ENCODE data around the gene IQCB1. TPM values are rescaled to one million over a fixed set of nuclear protein-coding genes. Genes with fewer than 3 reads are reported as not detected.
A peak's percentile ranks its signal among the peaks of the same experiment; 100 is the strongest.
"Not testable (repeated sequence)": the region's sequence is repeated elsewhere in the genome, so short reads cannot be mapped to it uniquely, and the experiment has no call there.

Gene IQCB1
- total and polyA plus RNA-seq, 4 donors = 20.6 to 25.0 (median 22.3) TPM

DNA sequence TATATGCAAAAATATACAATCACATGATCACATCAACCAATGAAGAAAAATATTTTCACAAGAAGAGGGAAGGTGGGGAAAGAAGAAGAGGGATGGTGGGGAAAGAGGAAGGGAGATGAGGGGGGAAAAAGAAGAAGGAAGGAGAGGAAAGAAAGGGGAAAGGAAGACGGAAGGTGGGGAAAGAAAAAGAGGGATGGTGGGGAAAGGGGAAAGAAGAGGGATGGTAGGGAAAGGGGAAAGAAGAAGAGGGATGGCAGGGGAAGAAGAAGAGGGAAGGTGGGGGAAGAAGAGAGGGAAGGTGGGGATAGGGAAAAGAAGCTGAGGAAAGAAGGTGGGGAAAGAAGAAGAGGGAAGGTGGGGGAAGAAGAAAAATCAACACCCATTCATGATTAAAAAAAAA, 82.1 kb downstream of the IQCB1 start:
- 15% methylated on average over 1 of the region's 1 CpG for WGBS (ENCODE audit: insufficient coverage)
- no peak for DNase-seq (ENCODE audit: low read depth in 4 of 6, low spot score in 6 of 6)

DNA sequence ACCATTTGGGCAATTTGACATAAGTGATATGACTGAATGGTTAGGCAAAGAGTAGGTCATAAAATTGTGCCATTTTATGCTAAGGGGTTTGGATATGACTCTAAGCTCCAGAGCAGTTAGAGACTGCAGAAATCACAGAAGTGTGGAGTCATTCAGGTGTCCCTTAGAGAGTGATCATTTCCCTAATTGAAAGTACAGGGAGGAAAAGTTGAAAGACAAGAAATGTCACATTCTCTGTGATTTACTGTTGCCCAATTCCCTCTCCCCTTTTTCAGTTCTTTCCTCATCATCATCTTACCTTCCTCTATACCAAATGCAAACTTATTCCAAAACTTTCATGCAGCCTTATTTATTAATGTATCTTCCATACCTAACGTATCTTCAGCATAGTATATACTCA, 82.6 kb downstream of the IQCB1 start:
- no CpG with 5 or more reads among the region's 1 CpG for WGBS (ENCODE audit: insufficient coverage)

More for the DNA sequence above, 82.1 kb downstream of the IQCB1 start:
- Histone ChIP-seq H3K36me3 (ENCODE audit: control insufficient read depth, insufficient read depth, low read length) (no peaks in the 10 kb centered on the region), H3K27me3 (ENCODE audit: control insufficient read depth, insufficient read depth, low read length) (peaks cover 3% of the 10 kb centered on the region), H3K9me3 (ENCODE audit: control insufficient read depth, insufficient read depth, low read length) (no peaks in the 10 kb centered on the region), H3K27ac (ENCODE audit: low read depth, low read length) (no peak overlapping the region), H3K4me3 (ENCODE audit: low read depth, low read length) (no peak overlapping the region), H3K4me1 (ENCODE audit: control insufficient read depth, insufficient read depth, low read length) (no peaks in the 10 kb centered on the region)

DNA sequence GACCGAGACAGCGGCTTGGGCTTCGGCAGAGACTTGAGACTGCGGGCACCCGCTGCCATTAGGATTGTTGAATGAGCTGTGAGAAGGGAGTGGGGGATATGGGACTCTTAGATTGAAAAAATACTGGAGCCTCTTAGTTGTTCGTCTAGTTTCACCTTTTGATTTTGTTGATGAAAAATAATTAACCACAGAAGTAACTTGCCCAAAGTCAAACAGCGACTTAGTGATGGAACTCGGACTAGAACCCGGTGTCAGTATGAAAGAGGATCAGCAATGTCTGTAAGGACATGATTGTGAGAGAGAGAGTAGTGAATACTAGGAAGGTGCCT, 84.8 kb downstream of the IQCB1 start:
- Histone ChIP-seq H3K4me3 (ENCODE audit: low read depth, low read length) (peak overlapping the region; percentile 96), H3K36me3 (ENCODE audit: control insufficient read depth, insufficient read depth, low read length) (no peaks in the 10 kb centered on the region), H3K9me3 (ENCODE audit: control insufficient read depth, insufficient read depth, low read length) (no peaks in the 10 kb centered on the region), H3K27me3 (ENCODE audit: control insufficient read depth, insufficient read depth, low read length) (no peaks in the 10 kb centered on the region), H3K4me1 (ENCODE audit: control insufficient read depth, insufficient read depth, low read length) (peaks cover 3% of the 10 kb centered on the region), H3K27ac (ENCODE audit: low read depth, low read length) (peak overlapping the region; percentile 82)
- 0% methylated on average over 8 of the region's 9 CpGs for WGBS (ENCODE audit: insufficient coverage)
- DNase-seq (ENCODE audit: low read depth in 4 of 6, low spot score in 6 of 6) = peak in 1 of 6 donors; percentile 26

More for the DNA sequence above, 82.6 kb downstream of the IQCB1 start:
- no peaks in the 10 kb centered on the region for H3K9me3 ChIP-seq (ENCODE audit: control insufficient read depth, insufficient read depth, low read length)
- H3K36me3 ChIP-seq (ENCODE audit: control insufficient read depth, insufficient read depth, low read length) = no peaks in the 10 kb centered on the region
- H3K4me1 ChIP-seq (ENCODE audit: control insufficient read depth, insufficient read depth, low read length) = no peaks in the 10 kb centered on the region
- H3K27ac ChIP-seq (ENCODE audit: low read depth, low read length) = no peak overlapping the region
- H3K27me3 ChIP-seq (ENCODE audit: control insufficient read depth, insufficient read depth, low read length) = peaks cover 3% of the 10 kb centered on the region
- H3K4me3 ChIP-seq (ENCODE audit: low read depth, low read length) = no peak overlapping the region
- no peak for DNase-seq (ENCODE audit: low read depth in 4 of 6, low spot score in 6 of 6)

DNA sequence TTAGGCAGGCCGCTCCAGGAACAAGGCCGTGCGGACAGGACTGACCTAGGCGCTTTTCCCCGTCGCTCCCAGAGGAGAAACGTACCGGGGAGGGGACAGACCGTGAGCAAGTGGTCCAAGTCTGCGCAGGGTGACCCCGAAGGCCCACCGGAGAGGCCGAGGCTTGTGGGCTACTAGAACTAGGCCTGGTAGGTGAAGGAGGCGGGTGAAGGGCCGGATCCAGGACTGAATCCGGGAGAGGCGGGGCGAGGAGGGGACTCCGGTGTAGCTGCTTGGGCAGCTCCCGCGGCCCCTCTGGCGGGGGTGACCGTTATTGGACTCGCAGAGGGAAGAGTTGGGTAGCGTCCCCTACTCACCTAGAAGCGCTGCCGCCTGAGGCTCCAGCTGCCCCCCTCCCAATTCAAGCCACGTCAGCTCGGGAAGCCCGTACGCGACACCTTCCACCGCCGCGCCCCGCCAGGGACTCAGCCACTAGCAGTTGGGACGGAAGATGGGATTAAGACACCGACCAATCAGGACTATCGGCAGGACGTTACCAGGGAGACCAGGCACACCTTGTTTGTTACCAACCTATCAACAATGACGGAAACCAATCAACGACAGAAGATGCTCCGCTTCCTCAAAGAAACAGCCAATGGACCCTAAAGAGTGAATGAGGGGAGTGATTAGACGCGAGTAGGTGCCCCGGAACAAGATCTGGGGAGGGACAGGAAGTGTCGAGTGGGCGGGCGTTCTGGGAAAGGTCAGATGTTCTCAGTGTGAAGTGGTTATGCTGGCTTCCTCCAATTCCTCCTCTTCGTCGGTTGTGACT, 85.4 kb downstream of the IQCB1 start, which contains the start of gene GOLGB1:
Gene GOLGB1 (minus strand): TSS at position 466 of the 811 bp plus-strand sequence. CDS start 18,770 bp downstream, outside the sequence.
- 0% methylated on average over 41 of the region's 51 CpGs for WGBS (ENCODE audit: insufficient coverage)
- H3K27ac ChIP-seq (ENCODE audit: low read depth, low read length) = peak within 1 kb of the TSS; percentile 92
- H3K4me3 ChIP-seq (ENCODE audit: low read depth, low read length) = peak within 1 kb of the TSS; percentile 96
- no peaks in the 10 kb centered on the region for H3K27me3 ChIP-seq (ENCODE audit: control insufficient read depth, insufficient read depth, low read length)
- H3K9me3 ChIP-seq (ENCODE audit: control insufficient read depth, insufficient read depth, low read length) = no peaks in the 10 kb centered on the region
- H3K36me3 ChIP-seq (ENCODE audit: control insufficient read depth, insufficient read depth, low read length) = no peaks in the 10 kb centered on the region
- H3K4me1 ChIP-seq (ENCODE audit: control insufficient read depth, insufficient read depth, low read length) = peaks cover 3% of the 10 kb centered on the region
- DNase-seq (ENCODE audit: low read depth in 4 of 6, low spot score in 6 of 6) = peak; percentile 95 to 100 (median 97)

DNA sequence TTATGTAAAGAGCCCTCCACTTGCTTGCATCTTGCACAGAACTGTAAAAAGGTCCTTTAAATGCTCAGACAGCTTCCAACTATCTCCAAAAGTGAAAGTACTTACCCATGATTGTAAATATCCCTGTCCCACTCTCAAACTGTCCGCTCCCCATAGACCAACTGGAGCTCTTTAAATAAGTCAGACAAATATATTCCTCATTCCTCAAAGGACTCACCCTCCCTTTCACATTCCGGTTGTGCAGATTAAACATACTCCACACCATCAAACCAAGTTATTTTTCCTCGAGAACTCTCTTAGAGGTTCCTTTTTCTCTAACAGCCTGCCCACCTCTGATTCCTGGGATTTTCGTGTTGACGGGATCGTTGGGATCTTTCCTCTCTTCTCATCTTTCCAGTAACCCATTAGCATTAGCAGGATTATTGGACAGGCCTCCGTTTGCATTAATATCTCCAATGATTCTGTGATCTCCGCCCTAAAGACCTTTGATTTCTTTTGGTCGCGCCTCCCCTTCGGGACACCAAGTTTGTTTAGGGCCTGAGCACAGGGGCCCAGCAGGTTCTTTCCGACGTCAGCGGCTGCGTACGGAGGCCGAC, 86.1 kb downstream of the IQCB1 start:
- WGBS (ENCODE audit: insufficient coverage) = 2% methylated on average over 17 of the region's 17 CpGs
- peak in 2 of 6 donors; percentile 2 to 13 for DNase-seq (ENCODE audit: low read depth in 4 of 6, low spot score in 6 of 6)
- peaks cover 3% of the 10 kb centered on the region for H3K4me1 ChIP-seq (ENCODE audit: control insufficient read depth, insufficient read depth, low read length)
- peak overlapping the region; percentile 96 for H3K4me3 ChIP-seq (ENCODE audit: low read depth, low read length)
- no peaks in the 10 kb centered on the region for H3K9me3 ChIP-seq (ENCODE audit: control insufficient read depth, insufficient read depth, low read length)
- H3K27me3 ChIP-seq (ENCODE audit: control insufficient read depth, insufficient read depth, low read length) = no peaks in the 10 kb centered on the region
- no peaks in the 10 kb centered on the region for H3K36me3 ChIP-seq (ENCODE audit: control insufficient read depth, insufficient read depth, low read length)
- H3K27ac ChIP-seq (ENCODE audit: low read depth, low read length) = peak overlapping the region; percentile 92

DNA sequence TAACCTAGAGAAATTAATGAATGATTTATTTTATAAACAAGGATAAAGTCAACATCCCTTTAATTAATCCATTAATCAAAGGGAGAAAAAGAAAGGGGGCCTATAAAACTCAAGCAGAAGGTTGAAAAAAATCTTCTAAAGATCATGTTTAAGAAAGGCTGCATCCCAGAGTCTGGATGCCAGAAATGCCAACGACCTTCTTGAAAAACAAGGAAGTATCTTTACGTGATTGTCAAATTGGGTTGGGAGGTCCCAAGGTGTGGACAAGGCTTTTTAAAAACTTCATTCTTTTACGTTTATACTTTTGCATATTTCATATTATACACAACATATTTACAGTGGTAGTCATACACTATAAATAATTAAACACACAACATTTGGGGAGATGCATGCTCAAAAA, 86.9 kb downstream of the IQCB1 start:
- no CpG with 5 or more reads among the region's 3 CpGs for WGBS (ENCODE audit: insufficient coverage)
- H3K27ac ChIP-seq (ENCODE audit: low read depth, low read length) = peak overlapping the region; percentile 92
- no peaks in the 10 kb centered on the region for H3K27me3 ChIP-seq (ENCODE audit: control insufficient read depth, insufficient read depth, low read length)
- DNase-seq (ENCODE audit: low read depth in 4 of 6, low spot score in 6 of 6) = no peak
- H3K4me3 ChIP-seq (ENCODE audit: low read depth, low read length) = peak overlapping the region; percentile 96
- H3K9me3 ChIP-seq (ENCODE audit: control insufficient read depth, insufficient read depth, low read length) = peaks cover 1% of the 10 kb centered on the region
- H3K4me1 ChIP-seq (ENCODE audit: control insufficient read depth, insufficient read depth, low read length) = peaks cover 3% of the 10 kb centered on the region
- no peaks in the 10 kb centered on the region for H3K36me3 ChIP-seq (ENCODE audit: control insufficient read depth, insufficient read depth, low read length)

DNA sequence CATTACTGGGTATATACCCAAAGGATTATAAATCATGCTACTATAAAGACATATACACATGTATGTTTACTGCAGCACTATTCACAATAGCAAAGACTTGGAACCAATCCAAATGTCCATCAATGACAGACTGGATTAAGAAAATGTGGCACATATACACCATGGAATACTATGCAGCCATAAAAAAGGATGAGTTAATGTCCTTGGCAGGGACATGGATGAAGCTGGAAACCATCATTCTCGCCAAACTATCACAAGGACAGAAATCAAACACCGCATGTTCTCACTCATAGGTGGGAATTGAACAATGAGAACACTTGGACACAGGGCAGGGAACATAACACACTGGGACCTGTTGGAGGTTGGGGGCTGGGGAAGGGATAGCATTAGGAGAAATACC, 91.8 kb downstream of the IQCB1 start:
- H3K9me3 ChIP-seq (ENCODE audit: control insufficient read depth, insufficient read depth, low read length); H3K4me3 ChIP-seq (ENCODE audit: low read depth, low read length); H3K27ac ChIP-seq (ENCODE audit: low read depth, low read length); H3K27me3 ChIP-seq (ENCODE audit: control insufficient read depth, insufficient read depth, low read length); H3K4me1 ChIP-seq (ENCODE audit: control insufficient read depth, insufficient read depth, low read length); H3K36me3 ChIP-seq (ENCODE audit: control insufficient read depth, insufficient read depth, low read length); DNase-seq (ENCODE audit: low read depth in 4 of 6, low spot score in 6 of 6): not testable (repeated sequence)
- whole genome bisulfite sequencing (ENCODE audit: insufficient coverage) = no CpG with 5 or more reads among the region's 2 CpGs

DNA sequence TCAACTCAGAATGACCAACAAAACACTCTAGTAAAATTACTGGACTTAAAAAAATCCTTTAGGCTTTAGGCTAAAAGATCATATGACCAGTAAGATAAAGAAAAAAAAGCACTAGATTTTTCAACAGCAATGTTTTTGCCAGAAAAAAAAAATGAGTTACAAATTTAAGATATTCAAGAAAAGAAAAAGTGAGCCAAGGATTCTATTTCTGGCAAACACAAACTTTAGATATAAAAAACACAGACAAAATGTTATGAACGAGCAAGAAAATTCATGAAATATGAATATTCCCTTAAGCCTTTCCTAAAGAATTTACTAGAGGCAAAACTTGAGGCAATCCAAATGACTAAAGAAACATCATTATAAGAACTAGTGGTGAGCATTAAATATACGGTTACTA, 94.0 kb downstream of the IQCB1 start:
- WGBS (ENCODE audit: insufficient coverage) = no CpG with 5 or more reads among the region's 2 CpGs

DNA sequence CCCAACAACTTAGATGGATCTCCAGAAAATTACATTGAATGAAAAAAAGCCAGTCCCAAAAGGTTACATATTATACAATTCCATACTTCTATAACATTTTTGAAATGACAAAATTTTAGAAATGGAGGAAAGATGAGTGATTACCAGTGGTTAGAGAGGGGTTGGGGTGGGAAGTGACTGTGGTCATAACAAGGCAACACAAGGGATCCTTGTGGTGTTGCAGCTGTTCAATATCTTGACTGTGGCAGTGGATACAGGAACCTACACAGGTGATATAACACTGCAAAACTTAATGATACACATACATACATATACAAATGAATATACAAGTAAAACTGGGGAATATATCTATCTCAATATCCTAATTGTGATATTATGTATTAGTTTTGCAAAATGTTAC, 95.0 kb downstream of the IQCB1 start:
- Histone ChIP-seq H3K27ac (ENCODE audit: low read depth, low read length) (no peak overlapping the region), H3K9me3 (ENCODE audit: control insufficient read depth, insufficient read depth, low read length) (peaks cover 1% of the 10 kb centered on the region), H3K27me3 (ENCODE audit: control insufficient read depth, insufficient read depth, low read length) (no peaks in the 10 kb centered on the region), H3K4me3 (ENCODE audit: low read depth, low read length) (no peak overlapping the region), H3K36me3 (ENCODE audit: control insufficient read depth, insufficient read depth, low read length) (no peaks in the 10 kb centered on the region), H3K4me1 (ENCODE audit: control insufficient read depth, insufficient read depth, low read length) (no peaks in the 10 kb centered on the region)
- DNase-seq (ENCODE audit: low read depth in 4 of 6, low spot score in 6 of 6) = no peak

More for the DNA sequence above, 94.0 kb downstream of the IQCB1 start:
- H3K36me3 ChIP-seq (ENCODE audit: control insufficient read depth, insufficient read depth, low read length) = no peaks in the 10 kb centered on the region
- no peaks in the 10 kb centered on the region for H3K4me1 ChIP-seq (ENCODE audit: control insufficient read depth, insufficient read depth, low read length)
- no peak overlapping the region for H3K27ac ChIP-seq (ENCODE audit: low read depth, low read length)
- DNase-seq (ENCODE audit: low read depth in 4 of 6, low spot score in 6 of 6) = peak in 1 of 6 donors; percentile 42
- H3K27me3 ChIP-seq (ENCODE audit: control insufficient read depth, insufficient read depth, low read length) = no peaks in the 10 kb centered on the region
- peaks cover 1% of the 10 kb centered on the region for H3K9me3 ChIP-seq (ENCODE audit: control insufficient read depth, insufficient read depth, low read length)
- no peak overlapping the region for H3K4me3 ChIP-seq (ENCODE audit: low read depth, low read length)

DNA sequence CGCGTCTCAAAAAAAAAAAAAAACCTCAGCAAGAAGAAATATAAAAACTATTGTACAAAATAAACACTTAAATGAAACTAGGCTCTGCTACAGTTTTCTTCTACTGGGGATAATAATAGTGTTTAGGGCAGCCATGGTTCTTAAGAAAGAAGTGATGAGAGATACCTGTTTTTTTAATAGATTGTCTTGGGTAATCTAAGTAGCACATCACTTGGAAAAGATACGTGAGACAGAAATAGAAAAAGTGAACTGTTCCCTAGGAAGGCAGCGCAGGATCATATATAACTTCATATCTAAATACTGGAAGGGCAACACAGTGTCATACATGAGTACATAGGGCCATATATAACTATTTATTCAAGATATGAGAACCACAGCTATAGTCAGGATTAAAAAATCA, 97.2 kb downstream of the IQCB1 start:
- Histone ChIP-seq H3K36me3 (ENCODE audit: control insufficient read depth, insufficient read depth, low read length) (no peaks in the 10 kb centered on the region), H3K27me3 (ENCODE audit: control insufficient read depth, insufficient read depth, low read length) (no peaks in the 10 kb centered on the region), H3K27ac (ENCODE audit: low read depth, low read length) (no peak overlapping the region), H3K4me1 (ENCODE audit: control insufficient read depth, insufficient read depth, low read length) (no peaks in the 10 kb centered on the region), H3K9me3 (ENCODE audit: control insufficient read depth, insufficient read depth, low read length) (no peaks in the 10 kb centered on the region), H3K4me3 (ENCODE audit: low read depth, low read length) (no peak overlapping the region)
- no CpG with 5 or more reads among the region's 4 CpGs for WGBS (ENCODE audit: insufficient coverage)
- no peak for DNase-seq (ENCODE audit: low read depth in 4 of 6, low spot score in 6 of 6)
